Lower lobe of right lung (tissue), 2 donors: ENCODE results near the gene C1orf87. TPM values are rescaled to one million over a fixed set of nuclear protein-coding genes. Genes with fewer than 3 reads are reported as not detected.

Experiments used
- ATAC-seq, 2 donors: fragments of 200-7000 bp; cut with Tn5 transposase; one replicate each; pipeline ENCODE4 v1.9.1; 2020 to 2022; ENCODE audit warnings: mild to moderate bottlenecking in 2 of 2, moderate library complexity in 2 of 2
- DNase-seq: peaks from one replicate; pipeline ENCODE4 v3.0.0-alpha.2; 2020
- H3K27ac ChIP-seq: fragments of 200-600 bp; one replicate; pipeline ENCODE4 v1.8.0; 2022
- H3K27me3 ChIP-seq: fragments of 200-600 bp; one replicate; pipeline ENCODE4 v1.8.0; 2022; ENCODE audit warnings: low read depth
- H3K36me3 ChIP-seq: fragments of 200-600 bp; one replicate; pipeline ENCODE4 v1.8.0; 2022; ENCODE audit warnings: mild to moderate bottlenecking
- H3K4me1 ChIP-seq: fragments of 200-600 bp; one replicate; pipeline ENCODE4 v1.8.0; 2022
- H3K4me3 ChIP-seq: fragments of 200-600 bp; one replicate; pipeline ENCODE4 v1.8.0; 2022; ENCODE audit warnings: mild to moderate bottlenecking
- H3K9me3 ChIP-seq: fragments of 200-600 bp; one replicate; pipeline ENCODE4 v1.8.0; 2022
- intact Hi-C: fragments of 100-400 bp; cut with DNase I; formaldehyde crosslinking; loops from one replicate; pipeline ENCODE4 v1.11.0; 2022
- total RNA-seq: library from RNA; stranded (reverse); fragmentation: NEBNext Ultra II Directional; extraction: Animal tissue kit (Norgen Biotek cat#: 25700); gene quantifications from one replicate; pipeline ENCODE4 v1.2.1, GENCODE V29; 2021
- TF ChIP-seq, protein P1 (sequence below): fragments of 200-600 bp; IDR thresholded peaks from one replicate; pipeline ENCODE4 v1.8.0; 2022; ENCODE audit warnings: antibody characterized with exemption, mild to moderate bottlenecking
- donor health status: DM: no; HTN: yes; CAD: no; lungs with severe emphysema.

C1orf87 gene
- total RNA-seq, 1 donor from 2014 or later, result 7.4 TPM

DNA sequence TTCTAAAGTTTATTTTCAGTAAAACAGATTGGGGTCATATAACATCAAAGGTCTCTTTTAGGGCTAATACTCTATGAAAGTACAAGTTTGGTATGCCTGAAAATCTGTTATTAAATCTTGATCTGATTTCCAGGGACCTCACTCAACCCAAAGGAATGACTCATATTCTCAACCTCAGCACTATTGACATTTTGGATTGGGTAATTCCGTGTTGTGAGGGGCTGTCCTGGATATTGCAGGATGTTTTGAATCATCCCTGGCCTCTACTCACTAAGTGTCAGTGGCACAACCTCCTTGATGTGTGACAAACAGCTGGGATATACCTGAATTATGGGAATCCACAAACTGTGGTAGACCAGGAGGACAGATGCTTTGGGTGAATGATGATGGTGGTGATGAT, 95.5 kb downstream of the C1orf87 start:
- ATAC-seq (peak in 1 of 2 donors; percentile 27), DNase-seq (no peak)
- Histone ChIP-seq H3K36me3 (no peaks in the 10 kb centered on the region), H3K27me3 (no peaks in the 10 kb centered on the region), H3K4me3 (no peak overlapping the region), H3K9me3 (no peaks in the 10 kb centered on the region), H3K4me1 (no peaks in the 10 kb centered on the region), H3K27ac (no peak overlapping the region)
- TF ChIP-seq, protein P1, sequence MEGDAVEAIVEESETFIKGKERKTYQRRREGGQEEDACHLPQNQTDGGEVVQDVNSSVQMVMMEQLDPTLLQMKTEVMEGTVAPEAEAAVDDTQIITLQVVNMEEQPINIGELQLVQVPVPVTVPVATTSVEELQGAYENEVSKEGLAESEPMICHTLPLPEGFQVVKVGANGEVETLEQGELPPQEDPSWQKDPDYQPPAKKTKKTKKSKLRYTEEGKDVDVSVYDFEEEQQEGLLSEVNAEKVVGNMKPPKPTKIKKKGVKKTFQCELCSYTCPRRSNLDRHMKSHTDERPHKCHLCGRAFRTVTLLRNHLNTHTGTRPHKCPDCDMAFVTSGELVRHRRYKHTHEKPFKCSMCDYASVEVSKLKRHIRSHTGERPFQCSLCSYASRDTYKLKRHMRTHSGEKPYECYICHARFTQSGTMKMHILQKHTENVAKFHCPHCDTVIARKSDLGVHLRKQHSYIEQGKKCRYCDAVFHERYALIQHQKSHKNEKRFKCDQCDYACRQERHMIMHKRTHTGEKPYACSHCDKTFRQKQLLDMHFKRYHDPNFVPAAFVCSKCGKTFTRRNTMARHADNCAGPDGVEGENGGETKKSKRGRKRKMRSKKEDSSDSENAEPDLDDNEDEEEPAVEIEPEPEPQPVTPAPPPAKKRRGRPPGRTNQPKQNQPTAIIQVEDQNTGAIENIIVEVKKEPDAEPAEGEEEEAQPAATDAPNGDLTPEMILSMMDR, result no peak
- intact Hi-C loops, result no loop called here

DNA sequence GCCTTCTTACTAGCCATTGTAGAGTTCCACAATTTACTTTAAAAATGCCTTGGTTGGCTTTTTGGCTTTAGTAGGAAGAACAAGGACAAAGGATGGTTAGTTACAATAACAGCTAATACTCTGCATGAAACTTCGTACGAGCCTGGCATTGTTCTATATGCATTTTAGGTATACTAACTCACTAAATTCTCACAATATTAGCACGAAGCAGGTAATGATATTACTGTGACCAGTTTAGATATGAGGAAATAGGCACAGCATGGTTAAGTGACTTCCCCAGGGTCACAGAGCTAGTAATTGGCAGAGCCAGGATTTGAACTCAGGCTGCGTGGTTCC, 96.5 kb downstream of the C1orf87 start:
- DNase-seq, result no peak
- intact Hi-C loops, result no loop called here
- Histone ChIP-seq H3K4me3 (no peak overlapping the region), H3K27ac (no peak overlapping the region), H3K4me1 (no peaks in the 10 kb centered on the region), H3K27me3 (no peaks in the 10 kb centered on the region), H3K36me3 (no peaks in the 10 kb centered on the region), H3K9me3 (no peaks in the 10 kb centered on the region)
- TF ChIP-seq, protein P1, result no peak
- ATAC-seq, result no peak

DNA sequence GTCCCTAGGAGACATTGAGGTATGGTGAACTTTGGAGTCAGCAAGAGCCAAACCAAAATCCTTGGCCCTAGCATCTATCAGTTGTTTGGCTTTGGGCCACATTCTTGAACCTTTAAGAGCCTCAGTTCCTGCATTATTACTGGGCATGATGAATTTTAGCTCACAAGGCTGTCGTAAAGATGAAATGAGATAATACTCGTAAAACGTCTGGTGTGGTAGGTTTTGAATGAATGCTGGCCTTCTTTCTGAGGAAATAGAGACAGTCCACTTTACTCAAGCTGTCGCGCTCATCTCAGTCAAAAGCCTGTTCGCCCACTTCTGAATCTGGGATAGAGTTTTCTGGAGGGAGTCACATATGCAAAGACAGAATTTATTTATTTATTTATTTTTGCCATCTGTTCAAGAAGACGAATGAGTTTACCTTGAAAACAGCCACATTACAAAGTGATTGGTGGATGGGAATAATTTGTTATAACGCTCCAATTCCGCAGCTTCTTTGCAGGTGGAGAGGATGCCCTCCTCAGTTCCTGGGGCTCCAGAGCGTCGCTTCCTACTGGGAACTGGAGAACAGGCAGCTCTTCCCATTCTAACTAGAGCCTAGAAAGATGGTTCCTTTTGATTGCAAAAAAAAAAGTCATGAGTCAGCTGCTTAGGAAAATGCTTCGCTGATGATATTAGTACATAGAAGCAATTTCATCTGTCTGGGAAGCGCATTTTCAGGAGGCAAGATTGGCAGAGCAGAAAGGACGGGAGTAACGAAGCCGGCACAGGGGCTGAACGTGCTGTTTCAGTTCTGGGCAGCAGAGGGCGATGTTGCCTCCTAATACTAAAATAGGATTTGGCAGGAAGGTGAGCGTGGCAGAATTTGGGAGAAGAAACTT, 97.1 kb downstream of the C1orf87 start:
- Histone ChIP-seq H3K4me3 (no peak overlapping the region), H3K9me3 (no peaks in the 10 kb centered on the region), H3K27me3 (no peaks in the 10 kb centered on the region), H3K4me1 (peaks cover 3% of the 10 kb centered on the region), H3K36me3 (no peaks in the 10 kb centered on the region), H3K27ac (no peak overlapping the region)
- TF ChIP-seq, protein P1, result peak; percentile 87
- ATAC-seq (peak in 1 of 2 donors; percentile 66), DNase-seq (peak; percentile 64)
- intact Hi-C loops, result no loop called here

DNA sequence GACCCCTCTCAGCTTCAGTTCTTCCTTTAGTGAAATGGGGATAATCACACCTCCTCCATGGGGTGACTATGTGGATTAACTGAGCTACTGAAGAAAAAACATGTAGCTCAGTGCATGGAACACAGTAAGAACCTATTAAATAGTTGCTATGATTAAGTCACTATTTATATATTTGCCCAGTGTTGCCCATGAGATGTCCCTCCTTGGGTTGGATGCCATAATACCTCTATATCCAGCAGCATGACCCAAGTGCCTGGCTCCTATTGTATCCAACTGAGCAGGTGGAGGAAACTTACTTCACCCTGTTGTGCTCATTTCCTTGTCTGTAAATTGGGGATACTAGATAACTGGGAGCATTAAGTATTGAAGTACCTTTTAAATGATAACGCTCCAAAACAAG, 99.9 kb downstream of the C1orf87 start:
- DNase-seq (no peak), ATAC-seq (no peak)
- H3K27me3 ChIP-seq, result no peaks in the 10 kb centered on the region
- H3K4me1 ChIP-seq, result peaks cover 6% of the 10 kb centered on the region
- H3K4me3 ChIP-seq, result no peak overlapping the region
- H3K36me3 ChIP-seq, result no peaks in the 10 kb centered on the region
- TF ChIP-seq, protein P1, result no peak
- intact Hi-C loops, result no loop called here
- H3K9me3 ChIP-seq, result no peaks in the 10 kb centered on the region
- H3K27ac ChIP-seq, result no peak overlapping the region

DNA sequence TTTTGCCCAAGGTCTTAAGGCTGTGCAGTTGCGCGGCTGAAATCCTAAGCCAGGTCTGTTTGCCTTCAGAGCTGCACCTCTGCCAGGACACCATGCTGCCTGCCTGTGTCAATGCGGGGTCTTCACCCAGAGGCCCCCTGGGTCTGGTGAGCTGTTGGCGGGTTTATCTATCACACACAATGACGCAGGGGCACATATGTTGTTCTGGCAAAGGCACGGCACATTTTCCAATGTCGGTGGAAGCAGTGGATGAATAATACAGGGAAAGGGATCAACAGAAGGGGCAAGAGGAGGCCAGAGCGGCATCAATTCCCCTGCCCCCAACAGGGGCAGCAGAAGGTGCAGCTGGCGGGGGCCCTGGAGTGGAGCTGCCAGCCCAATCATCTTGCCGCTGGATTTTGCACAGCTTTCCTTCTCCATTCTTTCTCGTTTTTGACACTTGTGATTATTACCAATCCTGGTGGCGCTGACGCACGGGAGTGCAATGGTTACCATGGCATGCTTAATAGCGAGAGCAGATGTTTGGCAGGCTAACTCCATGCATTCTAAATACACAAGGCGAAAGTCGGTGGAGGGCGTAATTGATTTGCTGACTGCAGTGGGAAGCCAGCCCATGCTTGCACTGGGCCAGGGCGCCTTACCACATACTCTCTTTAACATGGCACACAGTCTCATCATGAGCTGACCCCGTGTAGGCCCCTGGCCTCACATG, 101.2 kb downstream of the C1orf87 start:
- DNase-seq, result no peak
- intact Hi-C loops, result no loop called here
- TF ChIP-seq, protein P1, result no peak

More for the DNA sequence above, 101.2 kb downstream of the C1orf87 start:
- Histone ChIP-seq H3K36me3 (no peaks in the 10 kb centered on the region), H3K4me3 (no peak overlapping the region), H3K9me3 (no peaks in the 10 kb centered on the region), H3K27me3 (no peaks in the 10 kb centered on the region), H3K27ac (no peak overlapping the region), H3K4me1 (peaks cover 6% of the 10 kb centered on the region)
- no peak for ATAC-seq
